GM08714 (cell line): Measurements from ENCODE around the gene UNC79.

Experiments used
- H3K4me3 ChIP-seq: fragments of 200-500 bp; sonication (Bioruptor generic); 2 replicates; pipeline ENCODE4 v1.5.1; 2014; ENCODE audit warnings: mild to moderate bottlenecking, low read length, inconsistent platforms
- ZNF274 ChIP-seq: IDR thresholded peaks from 2 replicates; pipeline ENCODE4 v1.6.1; 2012; ENCODE audit warnings: mild to moderate bottlenecking, low read depth, low read length

The UNC79 gene

GRCh38 chr14:93527203-93527607, 96.5 kb downstream of the UNC79 start:
- H3K4me3 ChIP-seq, result no peak overlapping the region
- no peak for TF ChIP-seq ZNF274

GRCh38 chr14:93528884-93529558, 98.3 kb downstream of the UNC79 start:
- no peak overlapping the region for H3K4me3 ChIP-seq
- TF ChIP-seq ZNF274, result no peak

GRCh38 chr14:93531644-93532043, 100.9 kb downstream of the UNC79 start:
- no peak for TF ChIP-seq ZNF274
- H3K4me3 ChIP-seq, result no peak overlapping the region

- no peak overlapping the region for H3K4me3 ChIP-seq
- TF ChIP-seq ZNF274, result no peak
Measured at GRCh38 chr14:93532541-93532940, 101.8 kb downstream of the UNC79 start.

GRCh38 chr14:93533437-93533836, 102.7 kb downstream of the UNC79 start:
- no peak overlapping the region for H3K4me3 ChIP-seq
- TF ChIP-seq ZNF274, result no peak

- H3K4me3 ChIP-seq, result no peak overlapping the region
- no peak for TF ChIP-seq ZNF274
Measured at GRCh38 chr14:93533842-93534241, 103.1 kb downstream of the UNC79 start.

GRCh38 chr14:93535537-93535936, 104.8 kb downstream of the UNC79 start:
- TF ChIP-seq ZNF274, result no peak
- H3K4me3 ChIP-seq, result no peak overlapping the region

GRCh38 chr14:93536945-93537344, 106.2 kb downstream of the UNC79 start:
- no peak overlapping the region for H3K4me3 ChIP-seq
- no peak for TF ChIP-seq ZNF274

- TF ChIP-seq ZNF274, result no peak
- no peak overlapping the region for H3K4me3 ChIP-seq
Measured at GRCh38 chr14:93537951-93538350, 107.2 kb downstream of the UNC79 start.

GRCh38 chr14:93538413-93538812, 107.7 kb downstream of the UNC79 start:
- TF ChIP-seq ZNF274, result no peak
- H3K4me3 ChIP-seq, result no peak overlapping the region

GRCh38 chr14:93540235-93540634, 109.5 kb downstream of the UNC79 start:
- no peak overlapping the region for H3K4me3 ChIP-seq

GRCh38 chr14:93543766-93544165, 113.0 kb downstream of the UNC79 start:
- no peak overlapping the region for H3K4me3 ChIP-seq
- no peak for TF ChIP-seq ZNF274

More at GRCh38 chr14:93540235-93540634, 109.5 kb downstream of the UNC79 start:
- TF ChIP-seq ZNF274, result no peak

- no peak overlapping the region for H3K4me3 ChIP-seq
- TF ChIP-seq ZNF274, result no peak
Measured at GRCh38 chr14:93544212-93544611, 113.5 kb downstream of the UNC79 start.

GRCh38 chr14:93546642-93547041, 115.9 kb downstream of the UNC79 start:
- no peak overlapping the region for H3K4me3 ChIP-seq
- no peak for TF ChIP-seq ZNF274

- TF ChIP-seq ZNF274, result no peak
Measured at GRCh38 chr14:93548102-93548843, 117.5 kb downstream of the UNC79 start.

More at GRCh38 chr14:93548102-93548843, 117.5 kb downstream of the UNC79 start:
- H3K4me3 ChIP-seq, result no peak overlapping the region; the same call in 1 of the 2 replicates
